ENCODE results near the gene ZNF430.
"Not testable (repeated sequence)": the region's sequence is repeated elsewhere in the genome, so short reads cannot be mapped to it uniquely, and the experiment has no call there.

ZNF430 gene

DNA sequence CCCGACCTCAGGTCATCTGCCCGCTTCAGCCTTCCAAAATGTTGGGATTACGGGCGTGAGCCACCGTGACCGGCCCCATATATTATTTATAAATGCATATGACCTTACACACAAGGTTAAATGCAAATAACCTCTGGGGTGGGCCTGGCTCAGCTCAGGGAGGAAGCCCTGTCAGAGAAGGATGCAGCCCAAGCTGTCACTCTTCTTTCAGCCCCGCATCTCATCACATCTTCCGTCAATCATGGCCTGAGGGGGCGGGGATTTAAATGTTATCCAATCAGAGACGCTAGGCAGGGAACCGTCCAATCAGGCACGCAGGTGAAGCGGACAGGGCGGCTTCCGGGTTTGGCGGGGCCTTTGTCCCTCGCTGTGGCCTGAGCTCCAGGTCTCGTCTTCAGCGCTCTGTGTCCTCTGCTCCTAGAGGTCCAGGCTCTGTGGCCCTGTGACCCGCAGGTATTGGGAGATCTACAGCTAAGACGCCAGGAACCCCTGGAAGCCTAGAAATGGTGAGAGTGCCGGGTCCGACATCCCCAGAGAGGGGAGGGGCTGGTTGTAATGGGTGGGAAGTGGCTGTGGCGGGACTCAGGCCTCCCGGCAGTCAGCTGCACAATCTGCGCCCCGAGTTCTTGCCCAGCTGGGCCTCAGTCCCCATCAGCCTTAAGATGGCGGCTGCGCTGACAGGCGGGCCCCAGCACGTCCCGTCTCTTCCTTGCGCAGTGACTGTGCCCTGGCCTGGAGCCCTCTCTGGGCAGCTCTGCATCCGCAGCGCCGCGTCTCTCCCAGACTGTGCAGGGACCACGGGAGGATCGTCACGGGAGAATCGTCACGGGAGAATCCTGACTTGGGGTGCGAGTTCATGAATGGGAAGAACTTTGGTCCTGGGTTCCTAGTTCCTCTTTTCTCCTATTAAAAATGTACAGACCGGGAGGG lies at the start of gene ZNF430:
Gene ZNF430 (plus strand): TSS at position 360 of the 930 bp plus-strand sequence. CDS start 144 bp downstream, at position 504.
- H2AFZ ChIP-seq (ENCODE audit: low read length, unreplicated experiment): peak within 1 kb of the TSS; percentile 79
- H3K27ac ChIP-seq (ENCODE audit: low read depth, low read length): peak within 1 kb of the TSS; percentile 74
- peaks cover 4% of the 10 kb centered on the region; the same call in 1 of the 2 replicates for H3K36me3 ChIP-seq (ENCODE audit: insufficient read depth, low read length)
- H3K4me3 ChIP-seq (ENCODE audit: low read depth, low read length): peak within 1 kb of the TSS; percentile 90
- peaks cover 24% of the 10 kb centered on the region for H3K4me1 ChIP-seq (ENCODE audit: control insufficient read depth, insufficient read depth, low read length, unreplicated experiment)
- peaks cover 40% of the 10 kb centered on the region for H3K79me2 ChIP-seq (ENCODE audit: control insufficient read depth, insufficient read depth, low read length, unreplicated experiment)
- no peaks in the 10 kb centered on the region for H3K27me3 ChIP-seq (ENCODE audit: insufficient read depth, low read length)

- H3K36me3 ChIP-seq (ENCODE audit: insufficient read depth, low read length); H2AFZ ChIP-seq (ENCODE audit: low read length, unreplicated experiment); H3K79me2 ChIP-seq (ENCODE audit: control insufficient read depth, insufficient read depth, low read length, unreplicated experiment); H3K27ac ChIP-seq (ENCODE audit: low read depth, low read length); H3K27me3 ChIP-seq (ENCODE audit: insufficient read depth, low read length); H3K4me3 ChIP-seq (ENCODE audit: low read depth, low read length); H3K4me1 ChIP-seq (ENCODE audit: control insufficient read depth, insufficient read depth, low read length, unreplicated experiment): not testable (repeated sequence)
Observed at GRCh38 chr19:20992788-20993187, 27.7 kb upstream of the ZNF430 start.

DNA sequence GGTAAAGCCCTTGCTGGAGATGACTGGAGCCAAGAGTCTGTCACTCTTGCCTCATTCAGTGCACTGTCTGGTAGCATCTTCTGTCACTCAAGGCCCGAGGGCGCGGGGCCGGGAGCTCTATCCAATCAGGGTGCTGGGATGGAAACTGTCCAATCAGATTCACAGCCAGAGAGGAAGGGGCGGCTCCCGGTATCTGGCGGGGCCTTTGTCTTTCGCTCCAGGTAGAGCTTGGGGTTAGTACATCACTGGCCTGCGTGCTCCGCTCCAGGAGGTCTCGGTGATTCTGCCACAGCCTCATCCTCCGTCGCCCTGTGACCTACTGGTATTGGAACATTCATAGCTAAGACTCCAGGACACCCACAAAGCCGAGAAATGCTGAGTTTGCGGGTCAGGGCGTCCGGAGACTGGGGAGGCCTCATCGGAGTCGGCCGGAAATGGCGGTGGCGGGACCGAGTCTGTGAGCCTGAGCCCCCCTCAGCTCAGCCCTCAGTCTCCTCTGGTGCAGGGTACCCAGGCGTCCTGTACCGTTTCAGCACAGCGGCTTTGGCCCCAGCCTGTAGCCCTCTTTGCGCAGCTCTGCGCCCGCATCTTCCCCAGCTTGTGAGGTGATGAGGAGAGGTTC lies 20.6 kb upstream of the ZNF430 start:
- H3K27me3 ChIP-seq (ENCODE audit: insufficient read depth, low read length): no peaks in the 10 kb centered on the region
- no peaks in the 10 kb centered on the region for H3K79me2 ChIP-seq (ENCODE audit: control insufficient read depth, insufficient read depth, low read length, unreplicated experiment)
- peak overlapping the region; percentile 78 for H3K4me3 ChIP-seq (ENCODE audit: low read depth, low read length)
- peak overlapping the region; percentile 32 for H2AFZ ChIP-seq (ENCODE audit: low read length, unreplicated experiment)
- no peaks in the 10 kb centered on the region for H3K4me1 ChIP-seq (ENCODE audit: control insufficient read depth, insufficient read depth, low read length, unreplicated experiment)
- no peaks in the 10 kb centered on the region for H3K36me3 ChIP-seq (ENCODE audit: insufficient read depth, low read length)
- H3K27ac ChIP-seq (ENCODE audit: low read depth, low read length): no peak overlapping the region

DNA sequence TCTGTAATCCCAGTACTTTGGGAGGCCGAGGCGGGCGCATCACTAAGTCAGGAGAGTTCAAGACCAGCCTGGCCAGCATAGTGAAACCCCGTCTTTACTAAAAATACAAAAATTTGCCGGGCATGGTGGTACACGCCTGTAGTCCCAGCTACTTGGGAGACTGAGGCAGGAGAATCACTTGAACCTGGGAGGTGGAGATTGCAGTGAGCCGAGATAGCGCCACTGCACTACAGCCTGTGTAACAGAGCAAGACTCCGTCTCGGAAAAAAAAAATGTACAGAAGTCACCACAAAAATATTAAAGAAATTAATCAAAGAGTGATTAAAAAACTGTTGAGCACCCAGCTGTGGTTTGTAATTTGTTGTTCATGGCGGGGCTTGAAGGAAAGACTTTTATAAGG lies 781 bp downstream of the ZNF430 start:
- not testable (repeated sequence) for H2AFZ ChIP-seq (ENCODE audit: low read length, unreplicated experiment); H3K27me3 ChIP-seq (ENCODE audit: insufficient read depth, low read length); H3K36me3 ChIP-seq (ENCODE audit: insufficient read depth, low read length)
- peaks cover 46% of the 10 kb centered on the region for H3K79me2 ChIP-seq (ENCODE audit: control insufficient read depth, insufficient read depth, low read length, unreplicated experiment)
- peak overlapping the region; percentile 74 for H3K27ac ChIP-seq (ENCODE audit: low read depth, low read length)
- peaks cover 24% of the 10 kb centered on the region for H3K4me1 ChIP-seq (ENCODE audit: control insufficient read depth, insufficient read depth, low read length, unreplicated experiment)
- H3K4me3 ChIP-seq (ENCODE audit: low read depth, low read length): peak overlapping the region; percentile 90

- peaks cover 61% of the 10 kb centered on the region for H3K79me2 ChIP-seq (ENCODE audit: control insufficient read depth, insufficient read depth, low read length, unreplicated experiment)
- peaks cover 9% of the 10 kb centered on the region; the same call in 1 of the 2 replicates for H3K36me3 ChIP-seq (ENCODE audit: insufficient read depth, low read length)
- H3K27ac ChIP-seq (ENCODE audit: low read depth, low read length): peak overlapping the region; percentile 90
- H3K4me1 ChIP-seq (ENCODE audit: control insufficient read depth, insufficient read depth, low read length, unreplicated experiment): peaks cover 27% of the 10 kb centered on the region
- no peak overlapping the region for H2AFZ ChIP-seq (ENCODE audit: low read length, unreplicated experiment)
- H3K27me3 ChIP-seq (ENCODE audit: insufficient read depth, low read length): no peaks in the 10 kb centered on the region
- H3K4me3 ChIP-seq (ENCODE audit: low read depth, low read length): peak overlapping the region; percentile 90
Observed at GRCh38 chr19:21022996-21023395, 2.5 kb downstream of the ZNF430 start.

- H3K4me1 ChIP-seq (ENCODE audit: control insufficient read depth, insufficient read depth, low read length, unreplicated experiment): peaks cover 34% of the 10 kb centered on the region
- H3K79me2 ChIP-seq (ENCODE audit: control insufficient read depth, insufficient read depth, low read length, unreplicated experiment): peaks cover 70% of the 10 kb centered on the region
- H3K27me3 ChIP-seq (ENCODE audit: insufficient read depth, low read length): no peaks in the 10 kb centered on the region
- no peak overlapping the region for H2AFZ ChIP-seq (ENCODE audit: low read length, unreplicated experiment)
- peak overlapping the region; percentile 90 for H3K4me3 ChIP-seq (ENCODE audit: low read depth, low read length)
- H3K36me3 ChIP-seq (ENCODE audit: insufficient read depth, low read length): peaks cover 9% of the 10 kb centered on the region; the same call in 1 of the 2 replicates
- H3K27ac ChIP-seq (ENCODE audit: low read depth, low read length): peak overlapping the region; percentile 90
Observed at GRCh38 chr19:21023901-21024300, 3.4 kb downstream of the ZNF430 start.

DNA sequence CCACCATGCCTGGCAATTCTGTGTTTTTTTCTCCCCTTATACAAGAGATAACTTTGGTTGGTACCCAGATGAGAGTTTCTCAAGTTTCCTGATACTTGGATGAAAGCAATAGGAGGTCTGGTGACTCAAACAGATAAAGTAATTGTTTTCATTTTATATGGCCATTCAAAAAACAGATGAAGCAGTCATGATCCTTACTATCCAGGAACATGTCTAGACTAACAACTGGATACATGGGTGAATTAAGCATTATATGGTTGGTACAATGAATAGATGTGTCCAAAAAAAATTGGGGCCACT lies 8.5 kb downstream of the ZNF430 start:
- H3K4me3 ChIP-seq (ENCODE audit: low read depth, low read length): no peak overlapping the region
- no peak overlapping the region for H2AFZ ChIP-seq (ENCODE audit: low read length, unreplicated experiment)
- H3K4me1 ChIP-seq (ENCODE audit: control insufficient read depth, insufficient read depth, low read length, unreplicated experiment): peaks cover 16% of the 10 kb centered on the region
- H3K79me2 ChIP-seq (ENCODE audit: control insufficient read depth, insufficient read depth, low read length, unreplicated experiment): peaks cover 78% of the 10 kb centered on the region
- H3K27me3 ChIP-seq (ENCODE audit: insufficient read depth, low read length): no peaks in the 10 kb centered on the region
- H3K27ac ChIP-seq (ENCODE audit: low read depth, low read length): no peak overlapping the region
- peaks cover 10% of the 10 kb centered on the region; the same call in 1 of the 2 replicates for H3K36me3 ChIP-seq (ENCODE audit: insufficient read depth, low read length)

- Histone ChIP-seq H3K4me3 (ENCODE audit: low read depth, low read length) (no peak overlapping the region), H3K79me2 (ENCODE audit: control insufficient read depth, insufficient read depth, low read length, unreplicated experiment) (peaks cover 28% of the 10 kb centered on the region), H3K4me1 (ENCODE audit: control insufficient read depth, insufficient read depth, low read length, unreplicated experiment) (no peaks in the 10 kb centered on the region), H3K36me3 (ENCODE audit: insufficient read depth, low read length) (peaks cover 29% of the 10 kb centered on the region), H3K27ac (ENCODE audit: low read depth, low read length) (no peak overlapping the region), H2AFZ (ENCODE audit: low read length, unreplicated experiment) (no peak overlapping the region), H3K27me3 (ENCODE audit: insufficient read depth, low read length) (no peaks in the 10 kb centered on the region)
Observed at GRCh38 chr19:21045028-21045427, 24.6 kb downstream of the ZNF430 start.

DNA sequence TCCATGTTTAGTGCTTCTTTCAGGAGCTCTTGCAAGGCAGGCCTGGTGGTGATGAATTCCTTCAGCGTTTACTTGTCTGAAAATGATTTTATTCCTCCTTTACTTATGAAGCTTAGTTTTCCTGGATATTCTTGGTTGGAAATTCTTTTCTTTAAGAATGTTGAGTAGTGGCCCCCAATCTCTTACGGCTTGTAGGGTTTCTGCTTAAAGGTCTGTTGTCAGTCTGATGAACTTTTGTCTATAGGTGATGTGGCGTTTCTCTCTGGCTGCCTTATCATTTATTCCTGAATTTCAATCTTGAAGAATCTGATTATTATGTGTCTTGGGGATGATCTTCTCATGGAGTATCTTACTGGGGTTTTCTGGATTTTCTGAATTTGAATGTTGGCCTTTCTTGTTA lies 26.0 kb downstream of the ZNF430 start:
- no peaks in the 10 kb centered on the region for H3K4me1 ChIP-seq (ENCODE audit: control insufficient read depth, insufficient read depth, low read length, unreplicated experiment)
- H3K27ac ChIP-seq (ENCODE audit: low read depth, low read length): no peak overlapping the region
- no peak overlapping the region for H3K4me3 ChIP-seq (ENCODE audit: low read depth, low read length)
- peaks cover 28% of the 10 kb centered on the region for H3K79me2 ChIP-seq (ENCODE audit: control insufficient read depth, insufficient read depth, low read length, unreplicated experiment)
- peaks cover 32% of the 10 kb centered on the region for H3K36me3 ChIP-seq (ENCODE audit: insufficient read depth, low read length)
- H3K27me3 ChIP-seq (ENCODE audit: insufficient read depth, low read length): no peaks in the 10 kb centered on the region
- no peak overlapping the region for H2AFZ ChIP-seq (ENCODE audit: low read length, unreplicated experiment)

GRCh38 chr19:21047716-21048115 lies 27.3 kb downstream of the ZNF430 start:
- no peak overlapping the region for H3K4me3 ChIP-seq (ENCODE audit: low read depth, low read length)
- no peak overlapping the region for H2AFZ ChIP-seq (ENCODE audit: low read length, unreplicated experiment)
- peaks cover 39% of the 10 kb centered on the region for H3K36me3 ChIP-seq (ENCODE audit: insufficient read depth, low read length)
- no peak overlapping the region for H3K27ac ChIP-seq (ENCODE audit: low read depth, low read length)
- H3K27me3 ChIP-seq (ENCODE audit: insufficient read depth, low read length): no peaks in the 10 kb centered on the region
- peaks cover 27% of the 10 kb centered on the region for H3K79me2 ChIP-seq (ENCODE audit: control insufficient read depth, insufficient read depth, low read length, unreplicated experiment)
- no peaks in the 10 kb centered on the region for H3K4me1 ChIP-seq (ENCODE audit: control insufficient read depth, insufficient read depth, low read length, unreplicated experiment)

DNA sequence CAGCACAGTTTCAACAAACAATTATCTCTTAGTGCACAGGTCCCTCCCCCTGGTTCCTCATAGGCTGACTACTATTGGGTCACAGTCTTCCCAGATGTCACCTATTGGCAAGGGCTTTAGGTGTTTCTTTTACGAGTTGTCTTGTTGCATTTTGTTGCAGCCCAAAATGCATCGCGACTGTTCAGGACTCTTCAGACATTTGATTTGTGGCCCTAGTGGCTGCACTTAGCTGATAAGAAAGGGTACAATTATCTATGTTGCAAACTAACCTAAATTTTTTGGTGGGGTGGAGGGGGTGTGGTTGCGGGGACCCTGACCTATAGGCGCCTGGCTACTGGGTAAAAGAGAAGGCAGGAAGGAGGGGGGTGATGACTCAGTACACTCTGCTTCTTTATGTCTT lies 32.4 kb downstream of the ZNF430 start:
- H3K79me2 ChIP-seq (ENCODE audit: control insufficient read depth, insufficient read depth, low read length, unreplicated experiment): no peaks in the 10 kb centered on the region
- no peak overlapping the region for H3K4me3 ChIP-seq (ENCODE audit: low read depth, low read length)
- H3K27me3 ChIP-seq (ENCODE audit: insufficient read depth, low read length): no peaks in the 10 kb centered on the region
- H3K36me3 ChIP-seq (ENCODE audit: insufficient read depth, low read length): peaks cover 46% of the 10 kb centered on the region
- no peaks in the 10 kb centered on the region for H3K4me1 ChIP-seq (ENCODE audit: control insufficient read depth, insufficient read depth, low read length, unreplicated experiment)
- H2AFZ ChIP-seq (ENCODE audit: low read length, unreplicated experiment): no peak overlapping the region
- H3K27ac ChIP-seq (ENCODE audit: low read depth, low read length): no peak overlapping the region
